CD14-positive monocyte (primary cell): ENCODE measurements around the gene ERBB4. TPM values are rescaled to one million over a fixed set of nuclear protein-coding genes. Genes with fewer than 3 reads are reported as not detected.

Experiments used
- DNase-seq, 3 donors: peaks; one replicate each; pipeline ENCODE4 v3.0.0-alpha.2; 2011 to 2022
- H2AFZ ChIP-seq: 2 replicates; pipeline ENCODE4 v1.6.0; 2012; ENCODE audit warnings: mild to moderate bottlenecking, low read depth, low read length, inconsistent platforms; ENCODE audit not compliant: insufficient read depth, poor library complexity, severe bottlenecking
- H3K27ac ChIP-seq, 2 donors: 1 replicate in 1 of 2; 2 replicates in 1 of 2; pipeline ENCODE4 v1.5.1; 2012 to 2013; ENCODE audit warnings: low read length in 2 of 2, control low read depth in 1 of 2, inconsistent platforms in 1 of 2, low read depth in 1 of 2, mild to moderate bottlenecking in 1 of 2
- H3K27me3 ChIP-seq, 2 donors: one replicate each; pipeline versions ENCODE4 v1.6.0 to v1.6.1; 2011 to 2013; ENCODE audit warnings: low read length in 2 of 2; ENCODE audit not compliant: control insufficient read depth in 2 of 2, insufficient read depth in 2 of 2
- H3K36me3 ChIP-seq, 2 donors: replicated peaks in 1 of 2; 1 replicate in 1 of 2; 2 replicates in 1 of 2; pipeline versions ENCODE4 v1.5.1 to v1.6.1; 2012 to 2013; ENCODE audit warnings: low read length in 2 of 2, control low read depth in 1 of 2, inconsistent platforms in 1 of 2, mild to moderate bottlenecking in 1 of 2; ENCODE audit not compliant: insufficient read depth in 2 of 2, control insufficient read depth in 1 of 2
- H3K4me1 ChIP-seq, 2 donors: 1 replicate in 1 of 2; 2 replicates in 1 of 2; pipeline versions ENCODE4 v1.5.1 to v1.6.1; 2012 to 2013; ENCODE audit warnings: low read length in 2 of 2, control low read depth in 1 of 2, inconsistent platforms in 1 of 2, mild to moderate bottlenecking in 1 of 2, moderate library complexity in 1 of 2; ENCODE audit not compliant: insufficient read depth in 2 of 2, control insufficient read depth in 1 of 2
- H3K4me2 ChIP-seq: replicated peaks from 2 replicates; pipeline ENCODE3; 2012; ENCODE audit warnings: low read length, moderate library complexity, mild to moderate bottlenecking; ENCODE audit not compliant: poor library complexity, severe bottlenecking; ENCODE audit errors: extremely low read depth
- H3K4me3 ChIP-seq, 3 experiments: fragments of 200-600 bp in 1 of 3; sonication (generic) in 1 of 3; replicated peaks in 1 of 3; 1 replicate in 2 of 3; 2 replicates in 1 of 3; pipeline ENCODE4 v1.5.1; 2011 to 2013; ENCODE audit warnings: low read length in 3 of 3, mild to moderate bottlenecking in 3 of 3, control low read depth in 2 of 3, low read depth in 2 of 3, inconsistent platforms in 1 of 3, moderate library complexity in 1 of 3
- H3K79me2 ChIP-seq: 2 replicates; pipeline ENCODE4 v1.6.0; 2012; ENCODE audit warnings: mild to moderate bottlenecking, control low read depth, inconsistent platforms, low read length, moderate library complexity; ENCODE audit not compliant: insufficient read depth
- H3K9ac ChIP-seq: 2 replicates; pipeline ENCODE4 v1.6.0; 2017; ENCODE audit warnings: low read length, mild to moderate bottlenecking; ENCODE audit not compliant: insufficient read depth, poor library complexity, severe bottlenecking
- H3K9me3 ChIP-seq, 2 donors: replicated peaks in 1 of 2; 1 replicate in 1 of 2; 2 replicates in 1 of 2; pipeline versions ENCODE4 v1.5.1 to v1.6.1; 2012 to 2013; ENCODE audit warnings: low read length in 2 of 2, control low read depth in 1 of 2; ENCODE audit not compliant: control insufficient read depth in 1 of 2, insufficient read depth in 1 of 2
- H4K20me1 ChIP-seq: 2 replicates; pipeline ENCODE4 v1.6.0; 2012; ENCODE audit warnings: mild to moderate bottlenecking, low read length, control low read depth, moderate library complexity; ENCODE audit not compliant: insufficient read depth
- H3K27ac Mint-ChIP-seq, 7 donors: one replicate each; pipeline ENCODE4 v1.8.0; 2020; ENCODE audit warnings: mild to moderate bottlenecking in 7 of 7, mixed read lengths in 7 of 7, moderate library complexity in 6 of 7, inconsistent platforms in 2 of 7
- H3K27me3 Mint-ChIP-seq, 3 donors: one replicate each; pipeline ENCODE4 v1.8.0; 2021 to 2022; ENCODE audit warnings: low read depth in 3 of 3, mild to moderate bottlenecking in 3 of 3, mixed read lengths in 3 of 3, moderate library complexity in 3 of 3, inconsistent platforms in 1 of 3
- H3K36me3 Mint-ChIP-seq, 2 donors: one replicate each; pipeline ENCODE4 v1.8.0; 2020; ENCODE audit warnings: mixed read lengths in 2 of 2, inconsistent platforms in 1 of 2, mild to moderate bottlenecking in 1 of 2
- H3K4me1 Mint-ChIP-seq: one replicate; pipeline ENCODE4 v1.8.0; 2020; ENCODE audit warnings: mild to moderate bottlenecking, mixed read lengths
- H3K4me3 Mint-ChIP-seq, 2 donors: one replicate each; pipeline ENCODE4 v1.8.0; 2020; ENCODE audit warnings: mild to moderate bottlenecking in 2 of 2, mixed read lengths in 2 of 2, moderate library complexity in 1 of 2
- H3K9me3 Mint-ChIP-seq, 7 donors: one replicate each; pipeline ENCODE4 v1.8.0; 2020 to 2022; ENCODE audit warnings: mixed read lengths in 7 of 7, mild to moderate bottlenecking in 6 of 7, moderate library complexity in 6 of 7, inconsistent platforms in 2 of 7
- CTCF ChIP-seq: fragments of 200-600 bp; IDR thresholded peaks from one replicate; pipeline ENCODE4 v1.8.0; 2022; ENCODE audit warnings: antibody characterized with exemption, mild to moderate bottlenecking
- WGBS: methylation state at CpG from one replicate; pipeline ENCODE4 v1.1.5; 2013; ENCODE audit warnings: missing lambda C conversion rate; ENCODE audit not compliant: insufficient coverage; 5-methylcytosine and 5-hydroxymethylcytosine counted together
- intact Hi-C, 2 donors: fragments of 100-400 bp; cut with micrococcal nuclease; formaldehyde crosslinking; loops; one replicate each; pipeline versions ENCODE4 v1.15.0 to v1.15.1; 2023
- polyA plus RNA-seq, 3 donors: library from polyadenylated mRNA; depleted of rRNA in 1 of 3; unstranded in 2 of 3; stranded (reverse) in 1 of 3; fragments of 300-500 nt in 2 of 3; fragments of >200 nt in 1 of 3; fragmentation: Illumina TruSeq in 2 of 3; gene quantifications; 1 replicate in 2 of 3; 2 replicates in 1 of 3; pipeline ENCODE4 v1.2.3, GENCODE V29; 2012 to 2021

ERBB4 gene
- polyA plus RNA-seq, 3 donors: not detected

DNA sequence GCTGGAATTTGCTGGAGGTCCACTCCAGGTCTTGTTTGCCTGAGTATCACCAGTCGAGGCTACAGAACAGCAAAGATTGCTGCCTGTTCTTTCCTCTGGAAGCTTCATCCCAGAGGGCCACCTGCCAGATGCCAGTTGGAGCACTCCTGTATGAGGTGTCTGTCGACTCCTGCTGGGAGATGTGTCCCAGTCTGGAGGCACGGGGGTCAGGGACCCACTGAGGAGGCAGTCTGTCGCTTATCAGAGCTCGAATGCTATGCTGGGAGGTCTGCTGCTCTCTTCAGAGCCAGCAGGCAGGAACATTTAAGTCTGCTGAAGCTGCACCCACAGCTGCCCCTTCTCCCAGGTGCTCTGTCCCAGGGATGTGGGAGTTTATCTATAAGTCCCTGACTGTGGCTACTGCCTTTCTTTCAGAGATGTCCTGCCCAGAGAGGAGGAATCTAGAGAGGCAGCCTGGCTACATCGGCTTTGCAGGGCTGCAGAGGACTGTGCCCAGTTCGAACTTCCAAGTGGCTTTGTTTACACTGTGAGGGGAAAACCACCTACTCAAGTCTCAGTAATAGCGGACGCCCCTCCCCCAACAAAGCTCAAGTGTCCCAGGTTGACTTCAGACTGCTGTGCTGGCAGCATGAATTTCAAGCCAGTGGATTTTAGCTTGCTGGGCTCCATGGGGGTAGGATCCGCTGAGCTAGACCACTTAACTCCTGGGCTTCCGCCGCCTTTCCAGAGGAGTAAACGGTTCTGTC, 301.1 kb downstream of the ERBB4 start:
- 64% methylated on average over 9 of the region's 13 CpGs for WGBS
- DNase-seq: no peak

GRCh38 chr2:212228743-212229171, 309.8 kb downstream of the ERBB4 start:
- H3K4me3 ChIP-seq: no peak overlapping the region
- Mint-ChIP-seq H3K9me3 (peaks cover 0 to 5% (median 0%) of the 10 kb centered on the region in 7 donors), H3K27me3 (peaks cover 0 to 1% (median 0%) of the 10 kb centered on the region in 3 donors), H3K36me3 (no peaks in the 10 kb centered on the region), H3K4me3 (no peak overlapping the region), H3K4me1 (no peaks in the 10 kb centered on the region), H3K27ac (no peak overlapping the region)
- H3K79me2 ChIP-seq: no peaks in the 10 kb centered on the region
- no peak overlapping the region for H3K27ac ChIP-seq
- no peak overlapping the region for H2AFZ ChIP-seq
- intact Hi-C loops: no loop called here
- no peak overlapping the region for H3K9ac ChIP-seq
- no peak overlapping the region for H3K4me2 ChIP-seq
- no peaks in the 10 kb centered on the region for H3K36me3 ChIP-seq
- no peaks in the 10 kb centered on the region for H3K4me1 ChIP-seq
- TF ChIP-seq CTCF: no peak
- no peaks in the 10 kb centered on the region for H4K20me1 ChIP-seq
- WGBS: 92% methylated on average over 1 of the region's 2 CpGs
- no peaks in the 10 kb centered on the region for H3K27me3 ChIP-seq
- no peaks in the 10 kb centered on the region for H3K9me3 ChIP-seq
- DNase-seq: no peak

More for the DNA sequence above, 301.1 kb downstream of the ERBB4 start:
- Mint-ChIP-seq H3K4me1 (no peaks in the 10 kb centered on the region), H3K4me3 (no peak overlapping the region), H3K36me3 (no peaks in the 10 kb centered on the region), H3K9me3 (peaks cover 0 to 5% (median 0%) of the 10 kb centered on the region in 7 donors), H3K27me3 (no peaks in the 10 kb centered on the region), H3K27ac (no peak overlapping the region)
- Histone ChIP-seq H3K36me3 (no peaks in the 10 kb centered on the region), H3K27me3 (no peaks in the 10 kb centered on the region), H3K4me2 (no peak overlapping the region), H3K27ac (no peak overlapping the region), H3K79me2 (no peaks in the 10 kb centered on the region), H3K9ac (no peak overlapping the region), H3K4me3 (no peak overlapping the region), H3K9me3 (no peaks in the 10 kb centered on the region), H2AFZ (no peak overlapping the region), H4K20me1 (no peaks in the 10 kb centered on the region), H3K4me1 (no peaks in the 10 kb centered on the region)
- TF ChIP-seq CTCF: no peak
- intact Hi-C loops: no loop called here
